Neural progenitor cell (in vitro differentiated cells): ENCODE measurements around the gene KCNMA1.

ENCODE experiments used
- CTCF ChIP-seq: fragments of 200-600 bp; sonication (generic); IDR thresholded peaks from 2 replicates; pipeline ENCODE4 v1.5.1; 2017; ENCODE audit warnings: antibody characterized with exemption, mild to moderate bottlenecking
- EZH2 ChIP-seq: fragments of 200-600 bp; sonication (generic); IDR thresholded peaks from 2 replicates; pipeline ENCODE4 v1.6.1; 2017; ENCODE audit warnings: antibody characterized with exemption, mild to moderate bottlenecking, moderate library complexity

GRCh38 chr10:77474939-77475338 lies 162.7 kb downstream of the KCNMA1 start:
- TF ChIP-seq CTCF, result no peak
- no peak for TF ChIP-seq EZH2
